ENCODE results near the gene GLIS1. TPM values are rescaled to one million over a fixed set of nuclear protein-coding genes. Genes with fewer than 3 reads are reported as not detected.

The GLIS1 gene
- total RNA-seq, 1 experiment from 2014 or later: not detected

DNA sequence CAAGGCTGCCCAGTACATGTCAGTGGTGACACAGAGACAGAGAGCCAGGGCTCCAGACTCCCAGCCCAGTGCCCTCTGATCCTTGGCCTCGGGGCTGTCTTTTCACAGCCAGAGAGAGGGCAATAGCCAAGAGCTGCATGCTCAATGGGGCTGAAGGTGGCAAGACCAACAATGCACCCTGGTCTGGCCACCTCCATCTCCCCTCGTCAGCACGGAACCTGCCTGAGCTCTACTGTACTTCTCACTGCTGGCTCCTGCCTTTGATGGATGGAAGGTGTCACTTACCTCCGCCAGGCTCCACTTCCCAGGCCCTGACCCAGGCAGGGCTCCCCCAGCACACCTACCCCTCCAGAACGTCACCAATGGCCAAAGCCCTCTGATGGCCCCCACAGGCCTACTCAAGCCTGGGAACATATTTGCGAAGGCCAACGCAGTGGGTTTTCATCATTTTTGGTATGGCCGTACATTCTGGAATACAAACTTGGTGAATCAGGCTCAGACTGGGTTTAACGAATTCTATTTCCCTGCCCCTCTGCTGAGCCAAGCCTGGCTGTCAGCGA lies 191.7 kb downstream of the GLIS1 start:
- H4K20me1 ChIP-seq (ENCODE audit: insufficient read depth): no peaks in the 10 kb centered on the region
- H3K27me3 ChIP-seq (ENCODE audit: insufficient read depth, low read depth): no peaks in the 10 kb centered on the region
- DNase-seq: no peak
- no TSS peak for BruUV-seq (replicated peaks)
- POLR2A ChIA-PET (ENCODE audit: unreplicated experiment): no interaction called here
- no peak for TF ChIP-seq EZH2 (IDR thresholded peaks at IDR 0.05; ENCODE audit: low read depth)
- TF ChIP-seq, protein P1, sequence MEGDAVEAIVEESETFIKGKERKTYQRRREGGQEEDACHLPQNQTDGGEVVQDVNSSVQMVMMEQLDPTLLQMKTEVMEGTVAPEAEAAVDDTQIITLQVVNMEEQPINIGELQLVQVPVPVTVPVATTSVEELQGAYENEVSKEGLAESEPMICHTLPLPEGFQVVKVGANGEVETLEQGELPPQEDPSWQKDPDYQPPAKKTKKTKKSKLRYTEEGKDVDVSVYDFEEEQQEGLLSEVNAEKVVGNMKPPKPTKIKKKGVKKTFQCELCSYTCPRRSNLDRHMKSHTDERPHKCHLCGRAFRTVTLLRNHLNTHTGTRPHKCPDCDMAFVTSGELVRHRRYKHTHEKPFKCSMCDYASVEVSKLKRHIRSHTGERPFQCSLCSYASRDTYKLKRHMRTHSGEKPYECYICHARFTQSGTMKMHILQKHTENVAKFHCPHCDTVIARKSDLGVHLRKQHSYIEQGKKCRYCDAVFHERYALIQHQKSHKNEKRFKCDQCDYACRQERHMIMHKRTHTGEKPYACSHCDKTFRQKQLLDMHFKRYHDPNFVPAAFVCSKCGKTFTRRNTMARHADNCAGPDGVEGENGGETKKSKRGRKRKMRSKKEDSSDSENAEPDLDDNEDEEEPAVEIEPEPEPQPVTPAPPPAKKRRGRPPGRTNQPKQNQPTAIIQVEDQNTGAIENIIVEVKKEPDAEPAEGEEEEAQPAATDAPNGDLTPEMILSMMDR (conservative IDR thresholded peaks at IDR 0.05): no peak
- H3K9me2 ChIP-seq (ENCODE audit: insufficient read depth): no peaks in the 10 kb centered on the region
- no peaks in the 10 kb centered on the region for H3K79me2 ChIP-seq (ENCODE audit: low read depth)
- H3K4me1 ChIP-seq (replicated peaks; ENCODE audit: insufficient read depth): peaks cover 14% of the 10 kb centered on the region
- H3K9me3 ChIP-seq (ENCODE audit: insufficient read depth, low read depth): no peaks in the 10 kb centered on the region
- no peak overlapping the region for H3K4me3 ChIP-seq
- no peak overlapping the region for H3K4me2 ChIP-seq
- intact Hi-C loops (cut with micrococcal nuclease; ENCODE audit: unreplicated experiment): no loop called here
- H3F3A ChIP-seq (ENCODE audit: insufficient read depth, low read depth): peaks cover 6% of the 10 kb centered on the region; the same call in 1 of the 2 replicates
- H3K36me3 ChIP-seq (ENCODE audit: low read depth): no peaks in the 10 kb centered on the region
- CTCF ChIA-PET: no interaction called here
- no peak overlapping the region for H2AFZ ChIP-seq
- no peak overlapping the region for H3K27ac ChIP-seq

DNA sequence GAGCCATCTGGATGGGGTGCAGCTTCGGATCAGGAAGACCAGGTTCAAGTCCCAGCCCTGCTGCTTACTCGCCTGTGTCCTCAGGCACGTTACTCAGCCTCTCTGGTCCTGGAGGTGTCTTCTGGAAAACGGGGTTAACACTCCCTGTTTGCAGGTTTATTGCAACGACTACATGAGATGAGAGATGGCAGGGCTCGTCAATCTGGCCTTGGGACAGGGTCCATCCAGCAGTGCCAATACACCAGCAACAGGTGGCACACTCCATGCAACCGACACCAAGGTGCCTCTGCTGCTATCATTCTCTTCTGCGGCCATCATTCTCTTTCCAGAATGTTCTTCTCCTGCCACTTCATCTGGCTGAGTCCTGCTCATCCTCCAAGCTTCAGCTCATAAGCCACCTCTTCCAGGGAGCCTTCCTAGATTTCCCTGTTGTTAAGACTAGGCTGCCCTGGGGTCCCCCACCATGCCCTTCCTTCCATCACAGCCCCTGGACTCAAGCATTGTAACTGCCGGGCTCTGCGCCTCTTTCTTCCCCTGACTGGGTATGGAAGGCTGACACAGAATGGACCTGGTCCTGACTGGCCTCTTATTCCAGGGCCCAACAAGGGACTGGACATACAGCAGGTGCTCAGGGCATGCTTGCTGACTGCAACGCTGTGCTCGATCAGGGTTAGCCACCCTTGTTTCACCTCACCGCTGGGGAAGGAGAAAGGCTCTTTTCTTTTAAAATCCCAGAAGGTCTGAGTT lies 192.4 kb downstream of the GLIS1 start:
- Histone ChIP-seq H3K27me3 (ENCODE audit: insufficient read depth, low read depth) (no peaks in the 10 kb centered on the region), H3K27ac (no peak overlapping the region), H3K9me3 (ENCODE audit: insufficient read depth, low read depth) (no peaks in the 10 kb centered on the region), H4K20me1 (ENCODE audit: insufficient read depth) (no peaks in the 10 kb centered on the region), H3K9me2 (ENCODE audit: insufficient read depth) (no peaks in the 10 kb centered on the region), H3K36me3 (ENCODE audit: low read depth) (no peaks in the 10 kb centered on the region), H2AFZ (no peak overlapping the region), H3K79me2 (ENCODE audit: low read depth) (no peaks in the 10 kb centered on the region), H3K4me3 (no peak overlapping the region), H3F3A (ENCODE audit: insufficient read depth, low read depth) (peaks cover 9% of the 10 kb centered on the region; the same call in 1 of the 2 replicates), H3K4me1 (replicated peaks; ENCODE audit: insufficient read depth) (peaks cover 20% of the 10 kb centered on the region), H3K4me2 (no peak overlapping the region)
- no TSS peak for BruUV-seq (replicated peaks)
- DNase-seq: no peak
- POLR2A ChIA-PET (ENCODE audit: unreplicated experiment): no interaction called here
- CTCF ChIA-PET: no interaction called here
- TF ChIP-seq EZH2 (IDR thresholded peaks at IDR 0.05; ENCODE audit: low read depth): no peak
- TF ChIP-seq, protein P1 (conservative IDR thresholded peaks at IDR 0.05): no peak
- intact Hi-C loops (cut with micrococcal nuclease; ENCODE audit: unreplicated experiment): no loop called here

DNA sequence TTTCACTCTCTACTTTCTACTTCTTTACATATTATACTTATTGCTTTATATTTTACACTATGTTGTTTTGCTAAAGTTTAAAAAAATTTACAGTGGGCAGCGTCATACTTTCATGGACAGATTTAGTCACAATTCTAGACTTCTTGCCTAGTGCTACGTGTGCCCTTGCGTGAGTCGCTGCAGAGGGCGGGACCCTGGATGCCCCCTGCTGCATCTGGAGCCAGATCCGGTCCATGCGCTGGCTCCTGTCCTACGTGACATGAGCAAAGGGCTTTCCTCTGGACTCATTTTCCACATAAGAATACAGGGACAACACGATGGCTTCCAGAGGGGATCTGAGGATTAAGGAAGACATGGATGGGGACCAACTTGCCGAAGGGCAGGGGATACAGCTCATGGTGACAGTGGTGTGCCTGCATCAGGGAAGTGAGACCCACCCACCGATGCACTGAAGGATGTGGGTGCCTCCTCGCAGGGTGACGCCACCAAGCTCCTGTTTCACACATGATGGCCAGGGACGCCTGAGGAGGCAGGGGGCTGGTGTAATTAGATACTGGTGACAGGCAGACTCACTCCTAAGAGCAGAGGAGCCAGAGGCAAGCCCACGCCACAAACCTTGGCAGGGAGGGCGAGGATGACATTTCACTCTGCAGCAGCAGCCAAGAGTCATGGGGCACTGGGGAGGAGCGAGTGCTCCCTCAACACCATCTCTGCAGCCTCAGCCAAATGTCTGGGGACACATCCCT lies 193.1 kb downstream of the GLIS1 start:
- Histone ChIP-seq H3K4me1 (replicated peaks; ENCODE audit: insufficient read depth) (peaks cover 27% of the 10 kb centered on the region), H4K20me1 (ENCODE audit: insufficient read depth) (no peaks in the 10 kb centered on the region), H2AFZ (no peak overlapping the region), H3K27ac (no peak overlapping the region), H3K27me3 (ENCODE audit: insufficient read depth, low read depth) (no peaks in the 10 kb centered on the region), H3K4me3 (no peak overlapping the region), H3K79me2 (ENCODE audit: low read depth) (no peaks in the 10 kb centered on the region), H3F3A (ENCODE audit: insufficient read depth, low read depth) (peaks cover 16% of the 10 kb centered on the region; the same call in 1 of the 2 replicates), H3K9me3 (ENCODE audit: insufficient read depth, low read depth) (no peaks in the 10 kb centered on the region), H3K36me3 (ENCODE audit: low read depth) (no peaks in the 10 kb centered on the region), H3K4me2 (no peak overlapping the region), H3K9me2 (ENCODE audit: insufficient read depth) (no peaks in the 10 kb centered on the region)
- TF ChIP-seq EZH2 (IDR thresholded peaks at IDR 0.05; ENCODE audit: low read depth): no peak
- TF ChIP-seq, protein P1 (conservative IDR thresholded peaks at IDR 0.05): no peak
- DNase-seq: no peak
- no TSS peak for BruUV-seq (replicated peaks)
- ChIA-PET POLR2A (ENCODE audit: unreplicated experiment) (no interaction called here), CTCF (no interaction called here)
- intact Hi-C loops (cut with micrococcal nuclease; ENCODE audit: unreplicated experiment): no loop called here

All from PC-9 (cell line).